ENCODE data around the gene SLC41A3.

DNA sequence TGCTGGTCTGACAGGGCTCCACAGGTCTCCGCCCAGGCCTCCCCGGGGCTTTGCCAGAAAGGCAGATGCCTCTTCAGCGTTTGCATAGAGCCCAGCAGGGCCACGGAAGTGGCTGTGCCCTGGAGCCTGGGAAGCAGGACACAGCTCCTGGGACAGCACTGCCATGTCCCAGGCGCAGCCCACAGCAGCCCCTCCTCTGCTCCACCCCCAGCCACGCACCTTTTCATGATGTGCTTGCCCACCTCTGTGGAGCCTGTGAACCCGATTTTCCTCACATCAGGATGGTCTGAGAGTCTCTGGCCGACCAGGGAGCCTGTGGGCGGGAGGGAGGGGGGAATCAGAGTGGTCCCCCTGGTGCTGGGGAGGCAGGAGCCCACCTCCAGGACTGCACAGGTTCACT lies 33.9 kb upstream of the SLC41A3 start:
- TF ChIP-seq, protein P1, sequence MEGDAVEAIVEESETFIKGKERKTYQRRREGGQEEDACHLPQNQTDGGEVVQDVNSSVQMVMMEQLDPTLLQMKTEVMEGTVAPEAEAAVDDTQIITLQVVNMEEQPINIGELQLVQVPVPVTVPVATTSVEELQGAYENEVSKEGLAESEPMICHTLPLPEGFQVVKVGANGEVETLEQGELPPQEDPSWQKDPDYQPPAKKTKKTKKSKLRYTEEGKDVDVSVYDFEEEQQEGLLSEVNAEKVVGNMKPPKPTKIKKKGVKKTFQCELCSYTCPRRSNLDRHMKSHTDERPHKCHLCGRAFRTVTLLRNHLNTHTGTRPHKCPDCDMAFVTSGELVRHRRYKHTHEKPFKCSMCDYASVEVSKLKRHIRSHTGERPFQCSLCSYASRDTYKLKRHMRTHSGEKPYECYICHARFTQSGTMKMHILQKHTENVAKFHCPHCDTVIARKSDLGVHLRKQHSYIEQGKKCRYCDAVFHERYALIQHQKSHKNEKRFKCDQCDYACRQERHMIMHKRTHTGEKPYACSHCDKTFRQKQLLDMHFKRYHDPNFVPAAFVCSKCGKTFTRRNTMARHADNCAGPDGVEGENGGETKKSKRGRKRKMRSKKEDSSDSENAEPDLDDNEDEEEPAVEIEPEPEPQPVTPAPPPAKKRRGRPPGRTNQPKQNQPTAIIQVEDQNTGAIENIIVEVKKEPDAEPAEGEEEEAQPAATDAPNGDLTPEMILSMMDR (IDR thresholded peaks at IDR 0.05; ENCODE audit: insufficient read depth, low read depth, low read length) = no peak
- TF ChIP-seq EZH2 (IDR thresholded peaks at IDR 0.05; ENCODE audit: insufficient read depth, low read length) = no peak
